ENCODE data around the gene BCAM.

Gene BCAM

DNA sequence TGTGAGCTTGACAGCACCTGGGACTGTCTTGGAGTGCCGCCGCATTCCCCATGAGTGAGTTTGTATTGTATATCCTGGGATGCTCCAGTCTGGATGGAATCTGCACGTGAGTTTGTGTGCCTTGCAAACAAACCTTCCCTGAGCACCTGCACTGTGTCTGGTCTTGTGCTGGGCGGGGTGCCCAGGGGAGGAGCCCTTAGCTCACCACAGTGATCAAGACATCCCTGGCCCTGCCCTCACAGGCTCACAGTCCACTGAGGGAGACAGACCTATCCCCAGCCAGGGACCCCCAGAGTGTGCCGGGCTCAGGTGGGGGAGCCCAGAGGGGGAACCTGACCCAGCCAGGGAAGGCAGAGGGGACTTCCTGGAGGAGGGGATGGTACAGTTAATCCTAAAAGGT lies 1.7 kb upstream of the BCAM start:
- no peaks in the 10 kb centered on the region for H3K36me3 ChIP-seq (ENCODE audit: control insufficient read depth, low read length)
- H4K20me1 ChIP-seq (ENCODE audit: control insufficient read depth, insufficient read depth, low read depth, low read length), result no peaks in the 10 kb centered on the region
- no peaks in the 10 kb centered on the region for H3F3A ChIP-seq (ENCODE audit: control insufficient read depth, insufficient read depth)
- H3K4me3 ChIP-seq (ENCODE audit: low read length), result no peak overlapping the region
- peaks cover 4% of the 10 kb centered on the region; the same call in 1 of the 2 replicates for H3K27me3 ChIP-seq (ENCODE audit: control insufficient read depth, low read length)
- no peak overlapping the region for H3K27ac ChIP-seq (ENCODE audit: low read depth, low read length)
- H3K4me1 ChIP-seq (ENCODE audit: control insufficient read depth, low read length), result no peaks in the 10 kb centered on the region
- H3K9me3 ChIP-seq (ENCODE audit: control insufficient read depth, insufficient read depth, low read length), result no peaks in the 10 kb centered on the region
- no peaks in the 10 kb centered on the region for H3K9me2 ChIP-seq (replicated peaks; ENCODE audit: control insufficient read depth, low read length)
- H3K4me2 ChIP-seq (ENCODE audit: low read length), result no peak overlapping the region
- no peaks in the 10 kb centered on the region for H3K79me2 ChIP-seq (ENCODE audit: control insufficient read depth, low read length)
- TF ChIP-seq EZH2phosphoT487 (IDR thresholded peaks at IDR 0.05; ENCODE audit: borderline replicate concordance, low read length), result no peak
- TF ChIP-seq, protein P1, sequence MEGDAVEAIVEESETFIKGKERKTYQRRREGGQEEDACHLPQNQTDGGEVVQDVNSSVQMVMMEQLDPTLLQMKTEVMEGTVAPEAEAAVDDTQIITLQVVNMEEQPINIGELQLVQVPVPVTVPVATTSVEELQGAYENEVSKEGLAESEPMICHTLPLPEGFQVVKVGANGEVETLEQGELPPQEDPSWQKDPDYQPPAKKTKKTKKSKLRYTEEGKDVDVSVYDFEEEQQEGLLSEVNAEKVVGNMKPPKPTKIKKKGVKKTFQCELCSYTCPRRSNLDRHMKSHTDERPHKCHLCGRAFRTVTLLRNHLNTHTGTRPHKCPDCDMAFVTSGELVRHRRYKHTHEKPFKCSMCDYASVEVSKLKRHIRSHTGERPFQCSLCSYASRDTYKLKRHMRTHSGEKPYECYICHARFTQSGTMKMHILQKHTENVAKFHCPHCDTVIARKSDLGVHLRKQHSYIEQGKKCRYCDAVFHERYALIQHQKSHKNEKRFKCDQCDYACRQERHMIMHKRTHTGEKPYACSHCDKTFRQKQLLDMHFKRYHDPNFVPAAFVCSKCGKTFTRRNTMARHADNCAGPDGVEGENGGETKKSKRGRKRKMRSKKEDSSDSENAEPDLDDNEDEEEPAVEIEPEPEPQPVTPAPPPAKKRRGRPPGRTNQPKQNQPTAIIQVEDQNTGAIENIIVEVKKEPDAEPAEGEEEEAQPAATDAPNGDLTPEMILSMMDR (IDR thresholded peaks at IDR 0.05; ENCODE audit: low read depth, low read length, poor library complexity, severe bottlenecking), result no peak

DNA sequence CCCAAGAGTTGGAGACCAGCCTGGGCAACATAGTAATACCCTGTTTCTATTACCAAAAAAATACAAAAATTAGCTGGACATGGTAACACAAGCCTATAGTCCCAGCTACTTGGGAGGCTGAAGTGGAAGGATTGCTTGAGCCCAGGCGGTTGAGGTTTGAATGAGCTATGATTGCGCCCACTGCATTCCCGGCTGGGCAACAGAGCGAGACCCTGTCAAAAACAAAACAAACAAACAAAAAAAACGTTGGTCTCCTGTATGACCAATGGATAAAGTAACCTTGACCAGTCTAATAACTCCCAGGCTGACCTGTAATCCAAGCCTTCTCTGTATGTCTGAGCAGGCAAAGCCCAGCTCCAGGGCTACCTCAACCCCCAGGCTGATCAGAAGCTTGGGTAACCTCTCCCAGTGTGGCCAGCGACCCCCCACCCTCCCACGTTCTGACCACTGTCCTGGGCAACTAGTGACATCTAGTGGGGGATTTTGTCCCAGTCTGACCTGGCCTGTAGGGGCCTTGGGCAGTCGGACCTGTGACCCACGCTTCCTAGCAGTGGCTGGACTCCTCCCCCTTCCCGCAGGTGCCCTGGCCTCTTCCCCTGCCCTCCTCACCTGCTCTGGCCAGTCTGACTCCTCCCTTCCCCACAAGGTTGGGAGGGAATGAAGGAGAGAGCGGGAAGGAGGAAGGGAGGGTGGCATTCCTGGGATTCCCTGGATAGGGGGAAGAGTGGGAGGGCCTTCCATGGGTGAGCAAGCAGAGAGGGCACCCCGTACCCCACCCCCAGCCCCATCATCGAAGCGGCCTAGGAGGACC lies 1.0 kb upstream of the BCAM start:
- Histone ChIP-seq H3K27me3 (ENCODE audit: control insufficient read depth, low read length) (peaks cover 4% of the 10 kb centered on the region; the same call in 1 of the 2 replicates), H3K9me2 (replicated peaks; ENCODE audit: control insufficient read depth, low read length) (no peaks in the 10 kb centered on the region), H3K9me3 (ENCODE audit: control insufficient read depth, insufficient read depth, low read length) (no peaks in the 10 kb centered on the region), H3K4me3 (ENCODE audit: low read length) (no peak overlapping the region), H3K4me2 (ENCODE audit: low read length) (no peak overlapping the region), H3K79me2 (ENCODE audit: control insufficient read depth, low read length) (no peaks in the 10 kb centered on the region), H4K20me1 (ENCODE audit: control insufficient read depth, insufficient read depth, low read depth, low read length) (no peaks in the 10 kb centered on the region), H3K4me1 (ENCODE audit: control insufficient read depth, low read length) (no peaks in the 10 kb centered on the region), H3K36me3 (ENCODE audit: control insufficient read depth, low read length) (no peaks in the 10 kb centered on the region), H3F3A (ENCODE audit: control insufficient read depth, insufficient read depth) (no peaks in the 10 kb centered on the region), H3K27ac (ENCODE audit: low read depth, low read length) (no peak overlapping the region)
- TF ChIP-seq, protein P1 (IDR thresholded peaks at IDR 0.05; ENCODE audit: low read depth, low read length, poor library complexity, severe bottlenecking), result peak; percentile 42
- TF ChIP-seq EZH2phosphoT487 (IDR thresholded peaks at IDR 0.05; ENCODE audit: borderline replicate concordance, low read length), result no peak

DNA sequence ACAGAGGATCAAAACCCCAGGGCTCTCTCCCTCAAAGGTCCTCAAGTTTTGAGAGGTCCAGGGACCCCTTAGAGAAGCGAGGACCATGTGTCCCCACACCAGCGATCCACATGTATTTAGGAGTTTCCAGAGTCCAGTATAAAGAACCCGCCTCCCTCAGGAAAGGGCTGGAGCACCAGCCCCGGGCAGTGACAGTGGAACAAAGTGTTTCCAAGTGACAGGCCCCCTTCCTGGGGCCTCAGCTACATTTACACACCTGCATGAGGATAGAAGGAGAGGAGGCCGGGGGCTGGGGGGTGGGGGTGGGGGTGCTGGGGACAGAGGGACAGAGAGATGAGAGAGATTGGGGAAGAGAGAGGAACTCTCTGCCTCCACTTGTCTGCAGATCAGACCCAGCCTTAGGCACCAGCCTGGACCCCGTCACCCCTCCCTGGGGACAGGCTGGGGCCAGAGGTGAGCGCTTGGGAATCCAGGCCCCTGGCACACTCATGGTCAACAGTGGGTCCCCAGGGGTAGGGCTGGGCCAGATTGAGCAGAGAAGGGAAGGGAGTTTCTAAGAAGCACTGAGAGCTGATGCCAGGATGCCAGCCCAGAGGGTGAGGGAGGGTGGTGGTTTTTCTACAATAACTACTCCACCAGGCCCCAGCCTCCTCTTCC lies 802 bp downstream of the BCAM start:
- no peak for TF ChIP-seq EZH2phosphoT487 (IDR thresholded peaks at IDR 0.05; ENCODE audit: borderline replicate concordance, low read length)
- TF ChIP-seq, protein P1 (IDR thresholded peaks at IDR 0.05; ENCODE audit: low read depth, low read length, poor library complexity, severe bottlenecking), result no peak
- Histone ChIP-seq H3K9me3 (ENCODE audit: control insufficient read depth, insufficient read depth, low read length) (no peaks in the 10 kb centered on the region), H3K27ac (ENCODE audit: low read depth, low read length) (no peak overlapping the region), H3F3A (ENCODE audit: control insufficient read depth, insufficient read depth) (no peaks in the 10 kb centered on the region), H4K20me1 (ENCODE audit: control insufficient read depth, insufficient read depth, low read depth, low read length) (no peaks in the 10 kb centered on the region), H3K36me3 (ENCODE audit: control insufficient read depth, low read length) (no peaks in the 10 kb centered on the region), H3K4me1 (ENCODE audit: control insufficient read depth, low read length) (no peaks in the 10 kb centered on the region), H3K4me2 (ENCODE audit: low read length) (no peak overlapping the region), H3K4me3 (ENCODE audit: low read length) (no peak overlapping the region), H3K79me2 (ENCODE audit: control insufficient read depth, low read length) (no peaks in the 10 kb centered on the region), H3K27me3 (ENCODE audit: control insufficient read depth, low read length) (peaks cover 4% of the 10 kb centered on the region; the same call in 1 of the 2 replicates), H3K9me2 (replicated peaks; ENCODE audit: control insufficient read depth, low read length) (no peaks in the 10 kb centered on the region)
